Inferior parietal cortex (tissue), 1 donor: ENCODE measurements around the gene SULT4A1.
"Not testable (repeated sequence)": the region's sequence is repeated elsewhere in the genome, so short reads cannot be mapped to it uniquely, and the experiment has no call there.

ENCODE experiments used
- DNase-seq: peaks from one replicate; pipeline ENCODE4 v3.0.0-alpha.2; 2016; ENCODE audit errors: extremely low spot score

The SULT4A1 gene

GRCh38 chr22:43862074-43862881 is at the start of gene SULT4A1:
SULT4A1 (minus strand) TSS chr22:43862513; CDS start chr22:43862382, 131 bp downstream.
- no peak for DNase-seq

- no peak for DNase-seq
Measured at GRCh38 chr22:43911351-43911750, 49.0 kb upstream of the SULT4A1 start.

GRCh38 chr22:43910178-43910695 is 47.9 kb upstream of the SULT4A1 start:
- DNase-seq = no peak

- no peak for DNase-seq
Measured at GRCh38 chr22:43909708-43910107, 47.4 kb upstream of the SULT4A1 start.

GRCh38 chr22:43905681-43906080 is 43.4 kb upstream of the SULT4A1 start:
- no peak for DNase-seq

- DNase-seq = not testable (repeated sequence)
Measured at GRCh38 chr22:43904412-43904811, 42.1 kb upstream of the SULT4A1 start.

GRCh38 chr22:43903033-43903432 is 40.7 kb upstream of the SULT4A1 start:
- not testable (repeated sequence) for DNase-seq

GRCh38 chr22:43901976-43902643 is 39.8 kb upstream of the SULT4A1 start:
- DNase-seq = no peak

- no peak for DNase-seq
Measured at GRCh38 chr22:43900206-43900605, 37.9 kb upstream of the SULT4A1 start.

- DNase-seq = no peak
Measured at GRCh38 chr22:43897751-43898261, 35.5 kb upstream of the SULT4A1 start.

- no peak for DNase-seq
Measured at GRCh38 chr22:43895986-43896645, 33.8 kb upstream of the SULT4A1 start.

- no peak for DNase-seq
Measured at GRCh38 chr22:43894122-43894521, 31.8 kb upstream of the SULT4A1 start.

- DNase-seq = no peak
Measured at GRCh38 chr22:43893266-43893665, 31.0 kb upstream of the SULT4A1 start.

- DNase-seq = no peak
Measured at GRCh38 chr22:43892183-43892894, 30.0 kb upstream of the SULT4A1 start.

GRCh38 chr22:43891360-43892182 is 29.3 kb upstream of the SULT4A1 start, which contains the start of gene PNPLA5:
PNPLA5 (minus strand) TSS chr22:43892013; CDS start chr22:43891880, 133 bp downstream.
- DNase-seq = no peak

- no peak for DNase-seq
Measured at GRCh38 chr22:43890901-43891331, 28.6 kb upstream of the SULT4A1 start.

- no peak for DNase-seq
Measured at GRCh38 chr22:43889860-43890253, 27.5 kb upstream of the SULT4A1 start.

- no peak for DNase-seq
Measured at GRCh38 chr22:43889201-43889859, 27.0 kb upstream of the SULT4A1 start.

- no peak for DNase-seq
Measured at GRCh38 chr22:43888740-43889139, 26.4 kb upstream of the SULT4A1 start.

- DNase-seq = no peak
Measured at GRCh38 chr22:43887391-43887790, 25.1 kb upstream of the SULT4A1 start.
